Measurements from ENCODE around the gene OR7G3. TPM values are rescaled to one million over a fixed set of nuclear protein-coding genes. Genes with fewer than 3 reads are reported as not detected.

The OR7G3 gene
- total RNA-seq, 4 donors from 2014 or later: not detected

DNA sequence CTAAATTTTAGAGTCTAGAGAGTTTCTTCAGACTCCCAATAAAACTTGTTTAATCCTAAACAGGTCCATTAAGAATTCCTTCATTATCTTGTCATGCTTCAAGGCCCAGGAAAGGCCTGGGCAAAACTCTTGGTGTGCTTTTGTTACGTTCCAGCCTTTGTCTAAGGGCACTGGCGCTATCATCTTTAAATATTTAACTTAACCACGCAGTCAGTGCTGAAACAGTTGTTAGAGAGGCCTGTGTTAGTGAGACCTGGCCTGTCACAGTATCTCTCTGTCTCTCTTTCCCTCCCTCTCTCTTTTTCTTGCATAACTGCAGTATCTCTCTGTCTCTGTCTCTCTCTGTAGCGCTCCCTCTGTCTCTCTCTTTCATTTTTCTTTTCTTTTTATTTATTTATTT, 48.1 kb downstream of the OR7G3 start:
- Histone ChIP-seq H3K27ac (no peak overlapping the region), H3K4me1 (peaks cover 5 to 15% of the 10 kb centered on the region in 2 donors), H3K9me3 (no peaks in the 10 kb centered on the region), H3K27me3 (no peaks in the 10 kb centered on the region), H3K4me3 (replicated peaks in 1 of 3) (no peak overlapping the region), H3K36me3 (no peaks in the 10 kb centered on the region)
- WGBS, 2 donors: 80 to 81% methylated on average over 4 of the region's 4 CpGs
- intact Hi-C loops (cut with DNase I): loop anchor here (10.0 kb wide), 1 partner anchor 424 kb away; no protein-coding TSS in a partner anchor
- DNase-seq: no peak
- TF ChIP-seq, protein P1, sequence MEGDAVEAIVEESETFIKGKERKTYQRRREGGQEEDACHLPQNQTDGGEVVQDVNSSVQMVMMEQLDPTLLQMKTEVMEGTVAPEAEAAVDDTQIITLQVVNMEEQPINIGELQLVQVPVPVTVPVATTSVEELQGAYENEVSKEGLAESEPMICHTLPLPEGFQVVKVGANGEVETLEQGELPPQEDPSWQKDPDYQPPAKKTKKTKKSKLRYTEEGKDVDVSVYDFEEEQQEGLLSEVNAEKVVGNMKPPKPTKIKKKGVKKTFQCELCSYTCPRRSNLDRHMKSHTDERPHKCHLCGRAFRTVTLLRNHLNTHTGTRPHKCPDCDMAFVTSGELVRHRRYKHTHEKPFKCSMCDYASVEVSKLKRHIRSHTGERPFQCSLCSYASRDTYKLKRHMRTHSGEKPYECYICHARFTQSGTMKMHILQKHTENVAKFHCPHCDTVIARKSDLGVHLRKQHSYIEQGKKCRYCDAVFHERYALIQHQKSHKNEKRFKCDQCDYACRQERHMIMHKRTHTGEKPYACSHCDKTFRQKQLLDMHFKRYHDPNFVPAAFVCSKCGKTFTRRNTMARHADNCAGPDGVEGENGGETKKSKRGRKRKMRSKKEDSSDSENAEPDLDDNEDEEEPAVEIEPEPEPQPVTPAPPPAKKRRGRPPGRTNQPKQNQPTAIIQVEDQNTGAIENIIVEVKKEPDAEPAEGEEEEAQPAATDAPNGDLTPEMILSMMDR (IDR thresholded peaks at IDR 0.05): no peak
- no peak for TF ChIP-seq POLR2A (IDR thresholded peaks at IDR 0.05)

DNA sequence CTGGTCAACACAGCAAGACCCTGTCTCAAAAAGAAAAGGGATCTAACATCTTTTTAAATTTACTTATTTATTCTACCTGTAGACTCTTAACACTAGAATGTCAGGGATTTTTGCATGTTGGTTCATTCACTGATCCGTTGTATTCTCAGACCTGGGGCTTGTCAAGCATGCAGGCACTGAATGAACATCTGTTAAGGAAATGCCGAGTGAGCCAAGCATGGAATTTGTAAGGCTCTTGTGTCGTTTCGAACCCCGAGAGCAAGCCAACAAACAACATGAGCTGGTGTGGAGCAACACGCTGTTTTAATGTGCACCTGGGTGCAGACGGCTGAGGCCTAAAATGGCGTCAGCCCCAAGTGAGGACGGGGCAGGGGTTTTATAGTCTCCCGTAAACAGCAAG, 49.8 kb downstream of the OR7G3 start:
- intact Hi-C loops (cut with DNase I): loop anchor here (10.0 kb wide), 1 partner anchor 422 kb away; no protein-coding TSS in a partner anchor
- H3K36me3 ChIP-seq: no peaks in the 10 kb centered on the region
- no peak overlapping the region for H3K4me3 ChIP-seq (replicated peaks in 1 of 3)
- no peaks in the 10 kb centered on the region for H3K27me3 ChIP-seq
- no peak for DNase-seq
- no peaks in the 10 kb centered on the region for H3K9me3 ChIP-seq
- no peak overlapping the region for H3K27ac ChIP-seq
- H3K4me1 ChIP-seq: peaks cover 5 to 15% of the 10 kb centered on the region in 2 donors
- 45 to 58% methylated on average over 10 of the region's 10 CpGs for WGBS, 2 donors
- TF ChIP-seq, protein P1 (IDR thresholded peaks at IDR 0.05): no peak
- no peak for TF ChIP-seq POLR2A (IDR thresholded peaks at IDR 0.05)

Small RNA genes lying within 50 kb of the gene (small RNA-seq; reads per million reads assigned to genes)
- not detected for gene OR1M4P

Other genes with a start within 250 kb of the OR7G3 start
- gene MUC16, start 116.5 kb downstream of the OR7G3 start, total RNA-seq: under 1 TPM in 3 of 4 donors, not detected in 1; 0.22 to 0.94 (median 0.54) TPM
- not detected for gene OR1M1, start 39.9 kb downstream of the OR7G3 start, total RNA-seq
- not detected for gene OR7G2, start 19.5 kb downstream of the OR7G3 start, total RNA-seq
- not detected for gene OR7G1, start 11.2 kb downstream of the OR7G3 start, total RNA-seq
- 10 to 100 TPM; 18.0 to 27.2 (median 21.2) TPM for gene ZNF317, start 13.4 kb upstream of the OR7G3 start, total RNA-seq
- under 1 TPM in 1 of 4 donors, not detected in 3; 0.54 TPM for gene OR7D2, start 52.0 kb upstream of the OR7G3 start, total RNA-seq
- not detected for gene OR7D4, start 92.6 kb upstream of the OR7G3 start, total RNA-seq
- not detected for gene OR7E24, start 124.0 kb upstream of the OR7G3 start, total RNA-seq
- 10 to 100 TPM; 11.6 to 17.4 (median 13.8) TPM for gene ZNF699, start 182.9 kb upstream of the OR7G3 start, total RNA-seq
- gene ZNF559, start 197.2 kb upstream of the OR7G3 start, total RNA-seq: 10 to 100 TPM; 20.6 to 55.8 (median 29.1) TPM
- 1 to 10 TPM in 3 of 4 donors, under 1 TPM in 1; 0.68 to 5.2 (median 4.4) TPM for gene ZNF177, start 236.1 kb upstream of the OR7G3 start, total RNA-seq